ACC112 (cell line): ENCODE measurements around the gene ICAM3.
"Not testable (repeated sequence)": the region's sequence is repeated elsewhere in the genome, so short reads cannot be mapped to it uniquely, and the experiment has no call there.

Source experiments
- H2AFZ ChIP-seq: fragments of 200-600 bp; sonication (generic); one replicate; pipeline ENCODE4 v1.6.0; 2017; ENCODE audit warnings: antibody characterized with exemption, low read length; ENCODE audit not compliant: unreplicated experiment
- H3K27ac ChIP-seq: fragments of 200-600 bp; sonication (generic); 2 replicates; pipeline ENCODE4 v1.5.1; 2014; ENCODE audit warnings: low read depth, mild to moderate bottlenecking, antibody characterized with exemption, low read length, moderate library complexity
- H3K27me3 ChIP-seq: fragments of 200-600 bp; sonication (generic); 2 replicates; pipeline ENCODE4 v1.6.1; 2014; ENCODE audit warnings: mild to moderate bottlenecking, antibody characterized with exemption, low read length, moderate library complexity, mixed read lengths; ENCODE audit not compliant: insufficient read depth
- H3K36me3 ChIP-seq: fragments of 200-600 bp; sonication (generic); 2 replicates; pipeline ENCODE4 v1.6.1; 2016; ENCODE audit warnings: mild to moderate bottlenecking, antibody characterized with exemption, low read length, moderate library complexity, mixed read lengths; ENCODE audit not compliant: insufficient read depth
- H3K4me1 ChIP-seq: fragments of 200-600 bp; sonication (generic); one replicate; pipeline ENCODE4 v1.6.1; 2016; ENCODE audit warnings: low read length, mixed read lengths; ENCODE audit not compliant: insufficient read depth, unreplicated experiment, control insufficient read depth
- H3K4me3 ChIP-seq: fragments of 200-600 bp; sonication (generic); 2 replicates; pipeline ENCODE4 v1.5.1; 2014; ENCODE audit warnings: mild to moderate bottlenecking, low read depth, low read length
- H3K79me2 ChIP-seq: fragments of 200-600 bp; sonication (generic); one replicate; pipeline ENCODE4 v1.6.0; 2016; ENCODE audit warnings: low read length; ENCODE audit not compliant: control insufficient read depth, unreplicated experiment, insufficient read depth

ICAM3 gene

GRCh38 chr19:10339380-10339960 is at the start of gene ICAM3:
ICAM3 (minus strand) TSS chr19:10339624; CDS start chr19:10339614, 10 bp downstream.
- H3K27me3 ChIP-seq, result no peaks in the 10 kb centered on the region
- no peaks in the 10 kb centered on the region for H3K79me2 ChIP-seq
- H3K36me3 ChIP-seq, result no peaks in the 10 kb centered on the region
- H3K27ac ChIP-seq, result no peak within 1 kb of the TSS
- no peak within 1 kb of the TSS for H2AFZ ChIP-seq
- H3K4me1 ChIP-seq, result no peaks in the 10 kb centered on the region
- no peak within 1 kb of the TSS for H3K4me3 ChIP-seq

- Histone ChIP-seq H3K27ac (no peak overlapping the region), H3K4me3 (no peak overlapping the region), H3K4me1 (no peaks in the 10 kb centered on the region), H3K36me3 (no peaks in the 10 kb centered on the region), H2AFZ (no peak overlapping the region), H3K27me3 (no peaks in the 10 kb centered on the region), H3K79me2 (no peaks in the 10 kb centered on the region)
Measured at GRCh38 chr19:10388957-10389356, 49.5 kb upstream of the ICAM3 start.

GRCh38 chr19:10384580-10384979 is 45.2 kb upstream of the ICAM3 start:
- Histone ChIP-seq H3K27me3 (no peaks in the 10 kb centered on the region), H2AFZ (no peak overlapping the region), H3K27ac (no peak overlapping the region), H3K4me3 (no peak overlapping the region), H3K36me3 (no peaks in the 10 kb centered on the region), H3K79me2 (peaks cover 6% of the 10 kb centered on the region), H3K4me1 (no peaks in the 10 kb centered on the region)

GRCh38 chr19:10383223-10383499 is 43.7 kb upstream of the ICAM3 start:
- not testable (repeated sequence) for H3K4me1 ChIP-seq, H3K27ac ChIP-seq, H3K27me3 ChIP-seq, H2AFZ ChIP-seq, H3K36me3 ChIP-seq, H3K4me3 ChIP-seq, H3K79me2 ChIP-seq

GRCh38 chr19:10380313-10381102 is 41.1 kb upstream of the ICAM3 start, which contains the start of gene TYK2:
TYK2 (minus strand) TSS chr19:10380572; CDS start chr19:10378406, 2,166 bp downstream.
- H3K36me3 ChIP-seq, result no peaks in the 10 kb centered on the region
- H3K27me3 ChIP-seq, result no peaks in the 10 kb centered on the region
- H3K27ac ChIP-seq, result no peak within 1 kb of the TSS; the same call in 1 of the 2 replicates
- no peaks in the 10 kb centered on the region for H3K4me1 ChIP-seq
- peak within 1 kb of the TSS; percentile 93 for H2AFZ ChIP-seq
- peak within 1 kb of the TSS; percentile 99 for H3K4me3 ChIP-seq
- peaks cover 9% of the 10 kb centered on the region for H3K79me2 ChIP-seq

- no peaks in the 10 kb centered on the region for H3K4me1 ChIP-seq
- H2AFZ ChIP-seq, result peak overlapping the region; percentile 93
- H3K27ac ChIP-seq, result no peak overlapping the region; the same call in 1 of the 2 replicates
- peak overlapping the region; percentile 99 for H3K4me3 ChIP-seq
- no peaks in the 10 kb centered on the region for H3K36me3 ChIP-seq
- H3K79me2 ChIP-seq, result peaks cover 9% of the 10 kb centered on the region
- H3K27me3 ChIP-seq, result no peaks in the 10 kb centered on the region
Measured at GRCh38 chr19:10379880-10380312, 40.5 kb upstream of the ICAM3 start.

GRCh38 chr19:10378124-10378523 is 38.7 kb upstream of the ICAM3 start:
- H3K36me3 ChIP-seq, result no peaks in the 10 kb centered on the region
- peaks cover 9% of the 10 kb centered on the region for H3K79me2 ChIP-seq
- H3K4me1 ChIP-seq, result no peaks in the 10 kb centered on the region
- no peak overlapping the region for H3K4me3 ChIP-seq
- no peak overlapping the region for H2AFZ ChIP-seq
- no peaks in the 10 kb centered on the region for H3K27me3 ChIP-seq
- no peak overlapping the region for H3K27ac ChIP-seq

- not testable (repeated sequence) for H3K27me3 ChIP-seq, H3K36me3 ChIP-seq, H3K4me3 ChIP-seq, H3K4me1 ChIP-seq, H2AFZ ChIP-seq, H3K79me2 ChIP-seq, H3K27ac ChIP-seq
Measured at GRCh38 chr19:10377140-10377640, 37.8 kb upstream of the ICAM3 start.

GRCh38 chr19:10374931-10375330 is 35.5 kb upstream of the ICAM3 start:
- no peaks in the 10 kb centered on the region for H3K4me1 ChIP-seq
- no peak overlapping the region for H3K27ac ChIP-seq
- H3K36me3 ChIP-seq, result no peaks in the 10 kb centered on the region
- H2AFZ ChIP-seq, result no peak overlapping the region
- no peaks in the 10 kb centered on the region for H3K27me3 ChIP-seq
- no peak overlapping the region for H3K4me3 ChIP-seq
- H3K79me2 ChIP-seq, result peaks cover 6% of the 10 kb centered on the region

GRCh38 chr19:10372690-10373089 is 33.3 kb upstream of the ICAM3 start:
- Histone ChIP-seq H3K27me3 (no peaks in the 10 kb centered on the region), H3K27ac (no peak overlapping the region), H3K36me3 (no peaks in the 10 kb centered on the region; the same call in 1 of the 2 replicates), H3K79me2 (no peaks in the 10 kb centered on the region), H2AFZ (no peak overlapping the region), H3K4me1 (no peaks in the 10 kb centered on the region), H3K4me3 (no peak overlapping the region)
